Motor neuron (in vitro differentiated cells): ENCODE measurements around the gene ERCC6L2. TPM values are rescaled to one million over a fixed set of nuclear protein-coding genes. Genes with fewer than 3 reads are reported as not detected.
A peak's percentile ranks its signal among the peaks of the same experiment; 100 is the strongest.

Experiments
- ATAC-seq, 8 experiments: fragments of 200-7000 bp; cut with Tn5 transposase; replicated peaks in 6 of 8; 2 replicates each; pipeline ENCODE4 v1.8.0; 2021; ENCODE audit warnings: mild to moderate bottlenecking in 8 of 8, moderate library complexity in 8 of 8
- H3K27ac ChIP-seq, 2 donors: fragments of 250-450 bp; sonication (Bioruptor Pico); 2 replicates each; pipeline ENCODE4 v1.9.0; 2021; ENCODE audit warnings: antibody characterized with exemption in 2 of 2, mild to moderate bottlenecking in 2 of 2, moderate library complexity in 1 of 2
- H3K4me1 ChIP-seq, 2 donors: fragments of 250-450 bp; sonication (Bioruptor Pico); replicated peaks in 1 of 2; 2 replicates each; pipeline ENCODE4 v1.6.1; 2021; ENCODE audit warnings: antibody characterized with exemption in 2 of 2, mild to moderate bottlenecking in 2 of 2, moderate library complexity in 1 of 2
- H3K4me3 ChIP-seq, 5 donors: fragments of 250-450 bp; sonication (Bioruptor Pico); 2 replicates each; pipeline ENCODE4 v1.9.0; 2021; ENCODE audit warnings: antibody characterized with exemption in 5 of 5, mild to moderate bottlenecking in 5 of 5, moderate library complexity in 4 of 5
- WGBS, 10 experiments: fragments of 450-650 bp; shearing (Covaris generic); methylation state at CpG; one replicate each; pipeline ENCODE4 v1.0.0; 2022; 5-methylcytosine and 5-hydroxymethylcytosine counted together
- in situ Hi-C, 9 experiments: fragments of 400-800 bp; cut with MboI; loops; one replicate each; pipeline ENCODE4 v1.15.0; 2021; ENCODE audit warnings: low sequenced_read_pairs in 9 of 9, low pct_unique_long_range_greater_than_20kb in 2 of 9; ENCODE audit not compliant: unreplicated experiment in 9 of 9
- total RNA-seq, 8 experiments: library from RNA; unstranded; fragments of 300-600 nt; gene quantifications; 2 replicates each; pipeline versions ENCODE4 v1.2.3 to v1.2.4, GENCODE V29; 2022

The ERCC6L2 gene
- total RNA-seq, 8 experiments from 2014 or later, result 41.4 to 80.6 (median 63.1) TPM

GRCh38 chr9:95874989-95875304 is 544 bp upstream of the ERCC6L2 start:
- Histone ChIP-seq H3K4me1 (peaks cover 8 to 10% of the 10 kb centered on the region in 2 donors), H3K27ac (no peak overlapping the region), H3K4me3 (no peak overlapping the region)
- WGBS, 10 experiments, result 0 to 20% (median 0%) methylated on average over 2 to 20 of the region's 20 CpGs; no CpG with 5 or more reads in 2 of the 10 experiments
- ATAC-seq, result peak; percentile 6 to 33 (median 24)
- in situ Hi-C loops, result loop anchor here in 3 of 9 experiments (25.0 kb wide), 2 partner anchors 337 to 363 kb away; partner anchors contain the start of gene PTCH1 (in 2 of the 3)

- 0 to 2% (median 0%) methylated on average over 1 to 7 of the region's 9 CpGs; no CpG with 5 or more reads in 4 of the 10 experiments for WGBS, 10 experiments
- ATAC-seq, result no peak
- in situ Hi-C loops, result loop anchor here in 2 of 9 experiments (25.0 kb wide), 1 partner anchor 364 kb away; the partner anchor contains the start of gene PTCH1 (in 2 of the 2)
- Histone ChIP-seq H3K27ac (no peak overlapping the region), H3K4me1 (peaks cover 8 to 12% of the 10 kb centered on the region in 2 donors), H3K4me3 (no peak overlapping the region)
These were observed 600 bp downstream of the ERCC6L2 start for GRCh38 chr9:95876138-95876444.

- in situ Hi-C loops, result loop anchor here in 2 of 9 experiments (25.0 kb wide), 1 partner anchor 364 kb away; the partner anchor contains the start of gene PTCH1 (in 2 of the 2)
- 0 to 48% (median 6%) methylated on average over 1 to 3 of the region's 3 CpGs; no CpG with 5 or more reads in 3 of the 10 experiments for WGBS, 10 experiments
- Histone ChIP-seq H3K4me3 (no peak overlapping the region), H3K4me1 (peaks cover 8 to 12% of the 10 kb centered on the region in 2 donors), H3K27ac (no peak overlapping the region)
- ATAC-seq, result no peak
These were observed 1.1 kb downstream of the ERCC6L2 start for GRCh38 chr9:95876595-95876994.

GRCh38 chr9:95877984-95878383 is 2.5 kb downstream of the ERCC6L2 start:
- in situ Hi-C loops, result loop anchor here in 2 of 9 experiments (25.0 kb wide), 1 partner anchor 366 kb away; the partner anchor contains the start of gene PTCH1 (in 2 of the 2)

GRCh38 chr9:95879591-95879990 is 4.1 kb downstream of the ERCC6L2 start:
- Histone ChIP-seq H3K27ac (no peak overlapping the region), H3K4me1 (peaks cover 6% of the 10 kb centered on the region in 2 donors), H3K4me3 (no peak overlapping the region)
- ATAC-seq, result no peak
- in situ Hi-C loops, result loop anchor here in 2 of 9 experiments (25.0 kb wide), 1 partner anchor 367 kb away; the partner anchor contains the start of gene PTCH1 (in 2 of the 2)

More at GRCh38 chr9:95877984-95878383, 2.5 kb downstream of the ERCC6L2 start:
- Histone ChIP-seq H3K4me3 (no peak overlapping the region), H3K27ac (no peak overlapping the region), H3K4me1 (peaks cover 8 to 12% of the 10 kb centered on the region in 2 donors)
- WGBS, 10 experiments, result 79 to 100% (median 100%) methylated on average over 1 of the region's 1 CpG; no CpG with 5 or more reads in 1 of the 10 experiments
- no peak for ATAC-seq

- H3K4me1 ChIP-seq, result peaks cover 6% of the 10 kb centered on the region in 2 donors
- whole genome bisulfite sequencing, 10 experiments, result 0 to 80% (median 54%) methylated on average over 1 to 4 of the region's 4 CpGs
- H3K27ac ChIP-seq, result no peak overlapping the region
- no peak overlapping the region for H3K4me3 ChIP-seq
- in situ Hi-C loops, result loop anchor here in 2 of 9 experiments (25.0 kb wide), 1 partner anchor 368 kb away; the partner anchor contains the start of gene PTCH1 (in 2 of the 2)
- ATAC-seq, result no peak
These were observed 4.7 kb downstream of the ERCC6L2 start for GRCh38 chr9:95880021-95880690.

GRCh38 chr9:95887926-95888497 is 12.5 kb downstream of the ERCC6L2 start:
- 67 to 100% (median 100%) methylated on average over 1 of the region's 1 CpG; no CpG with 5 or more reads in 1 of the 10 experiments for WGBS, 10 experiments

GRCh38 chr9:95890594-95890993 is 15.1 kb downstream of the ERCC6L2 start:
- no peak overlapping the region for H3K27ac ChIP-seq
- 83 to 100% (median 100%) methylated on average over 1 to 3 of the region's 4 CpGs; no CpG with 5 or more reads in 4 of the 10 experiments for WGBS, 10 experiments
- ATAC-seq, result no peak
- in situ Hi-C loops, result loop anchor here in 2 of 9 experiments (25.0 kb wide), 1 partner anchor 378 kb away; the partner anchor contains the start of gene PTCH1 (in 2 of the 2)
- no peaks in the 10 kb centered on the region for H3K4me1 ChIP-seq
- H3K4me3 ChIP-seq, result no peak overlapping the region

More at GRCh38 chr9:95887926-95888497, 12.5 kb downstream of the ERCC6L2 start:
- Histone ChIP-seq H3K27ac (no peak overlapping the region), H3K4me3 (no peak overlapping the region), H3K4me1 (no peaks in the 10 kb centered on the region)
- in situ Hi-C loops, result loop anchor here in 2 of 9 experiments (25.0 kb wide), 1 partner anchor 376 kb away; the partner anchor contains the start of gene PTCH1 (in 2 of the 2)
- no peak for ATAC-seq

- H3K4me1 ChIP-seq, result no peaks in the 10 kb centered on the region
- ATAC-seq, result peak in 2 of 8 experiments; percentile 44 to 63
- 51 to 100% (median 96%) methylated on average over 2 to 8 of the region's 8 CpGs for WGBS, 10 experiments
- no peak overlapping the region for H3K4me3 ChIP-seq
- H3K27ac ChIP-seq, result no peak overlapping the region
- in situ Hi-C loops, result loop anchor here in 2 of 9 experiments (25.0 kb wide), 1 partner anchor 379 kb away; the partner anchor contains the start of gene PTCH1 (in 2 of the 2)
These were observed 15.7 kb downstream of the ERCC6L2 start for GRCh38 chr9:95891067-95891671.

- WGBS, 10 experiments, result 86 to 100% (median 100%) methylated on average over 1 to 2 of the region's 2 CpGs; no CpG with 5 or more reads in 1 of the 10 experiments
- Histone ChIP-seq H3K4me3 (no peak overlapping the region), H3K4me1 (no peaks in the 10 kb centered on the region), H3K27ac (no peak overlapping the region)
- no peak for ATAC-seq
- in situ Hi-C loops, result loop anchor here in 2 of 9 experiments (25.0 kb wide), 1 partner anchor 380 kb away; the partner anchor contains the start of gene PTCH1 (in 2 of the 2)
These were observed 17.2 kb downstream of the ERCC6L2 start for GRCh38 chr9:95892690-95893089.

- no peaks in the 10 kb centered on the region for H3K4me1 ChIP-seq
- WGBS, 10 experiments, result 94 to 100% (median 100%) methylated on average over 1 to 2 of the region's 2 CpGs; no CpG with 5 or more reads in 1 of the 10 experiments
- H3K27ac ChIP-seq, result no peak overlapping the region
- no peak for ATAC-seq
- no peak overlapping the region for H3K4me3 ChIP-seq
- in situ Hi-C loops, result loop anchor here in 2 of 9 experiments (25.0 kb wide), 1 partner anchor 384 kb away; the partner anchor contains the start of gene PTCH1 (in 2 of the 2)
These were observed 21.1 kb downstream of the ERCC6L2 start for GRCh38 chr9:95896580-95896979.

GRCh38 chr9:95901506-95901905 is 26.0 kb downstream of the ERCC6L2 start:
- no peak overlapping the region for H3K4me3 ChIP-seq
- in situ Hi-C loops, result no loop called here
- no peak for ATAC-seq

More at GRCh38 chr9:95901506-95901905, 26.0 kb downstream of the ERCC6L2 start:
- no peaks in the 10 kb centered on the region for H3K4me1 ChIP-seq
- 0 to 91% (median 58%) methylated on average over 1 to 3 of the region's 3 CpGs; no CpG with 5 or more reads in 2 of the 10 experiments for WGBS, 10 experiments
- no peak overlapping the region for H3K27ac ChIP-seq
